Esophagus (tissue), 2 donors: ENCODE results near the gene SIPA1L3. TPM values are rescaled to one million over a fixed set of nuclear protein-coding genes. Genes with fewer than 3 reads are reported as not detected.

ENCODE experiments used
- H3K27ac ChIP-seq, 2 donors: one replicate each; pipeline ENCODE4 v1.5.1; 2013; ENCODE audit warnings: low read depth in 2 of 2, mild to moderate bottlenecking in 2 of 2, inconsistent platforms in 1 of 2, low read length in 1 of 2, moderate library complexity in 1 of 2
- H3K27me3 ChIP-seq, 2 donors: one replicate each; pipeline ENCODE4 v1.6.1; 2013; ENCODE audit warnings: low read length in 2 of 2, control low read depth in 1 of 2, mild to moderate bottlenecking in 1 of 2; ENCODE audit not compliant: insufficient read depth in 2 of 2, control insufficient read depth in 1 of 2
- H3K36me3 ChIP-seq, 2 donors: one replicate each; pipeline ENCODE4 v1.6.1; 2013; ENCODE audit warnings: low read length in 1 of 2; ENCODE audit not compliant: control insufficient read depth in 2 of 2, insufficient read depth in 2 of 2
- H3K4me1 ChIP-seq, 2 donors: one replicate each; pipeline ENCODE4 v1.6.1; 2013; ENCODE audit warnings: low read length in 1 of 2; ENCODE audit not compliant: control insufficient read depth in 2 of 2, insufficient read depth in 2 of 2
- H3K4me3 ChIP-seq, 2 donors: one replicate each; pipeline ENCODE4 v1.5.1; 2013; ENCODE audit warnings: low read length in 2 of 2, mild to moderate bottlenecking in 2 of 2, low read depth in 1 of 2, moderate library complexity in 1 of 2
- H3K9me3 ChIP-seq, 2 donors: one replicate each; pipeline ENCODE4 v1.6.1; 2013; ENCODE audit warnings: mild to moderate bottlenecking in 2 of 2, low read depth in 1 of 2, low read length in 1 of 2, moderate library complexity in 1 of 2; ENCODE audit not compliant: control insufficient read depth in 2 of 2, insufficient read depth in 1 of 2
- WGBS, 2 donors: extraction: QIAGEN DNeasy Blood & Tissue Kit; methylation state at CpG; one replicate each; pipeline ENCODE4 v1.1.7; 2013; 5-methylcytosine and 5-hydroxymethylcytosine counted together
- polyA plus RNA-seq, 2 donors: library from polyadenylated mRNA; stranded (reverse); fragments of 200-250 nt; gene quantifications; one replicate each; pipeline ENCODE4 v1.2.3, GENCODE V29; 2013
- donor health status: healthy with polysubstance abuse.
- donor health status: Bipolar disorder and iron deficiency.

The SIPA1L3 gene
- polyA plus RNA-seq, 2 donors: 4.1 to 11.0 TPM

- 83 to 85% methylated on average over 16 of the region's 16 CpGs for WGBS, 2 donors
- H3K36me3 ChIP-seq: no peaks in the 10 kb centered on the region
- H3K27me3 ChIP-seq: no peaks in the 10 kb centered on the region
- H3K9me3 ChIP-seq: no peaks in the 10 kb centered on the region
- H3K4me3 ChIP-seq: no peak overlapping the region
- H3K27ac ChIP-seq: no peak overlapping the region
- peaks cover 3% of the 10 kb centered on the region in 2 donors for H3K4me1 ChIP-seq
These were observed 167.1 kb downstream of the SIPA1L3 start for GRCh38 chr19:38073841-38074685.

DNA sequence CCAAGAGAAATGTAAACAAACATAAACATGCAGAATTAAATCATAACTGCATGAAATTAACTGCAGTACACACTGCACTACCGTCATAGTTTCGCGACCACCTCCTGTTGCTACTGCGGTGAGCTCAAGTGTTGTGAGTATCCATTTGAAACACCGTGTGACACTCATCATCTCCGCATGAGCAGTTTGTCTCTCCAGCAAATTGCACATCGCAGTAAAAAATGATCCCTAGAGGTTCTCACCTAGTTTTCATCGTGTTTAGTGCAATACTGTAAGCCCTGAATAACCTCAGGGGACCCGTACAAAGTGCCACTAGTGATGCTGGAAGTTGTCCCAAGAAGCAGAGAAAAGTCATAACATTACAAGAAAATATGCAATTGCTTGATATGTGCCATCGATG is 169.3 kb downstream of the SIPA1L3 start:
- peaks cover under 1 to 3% of the 10 kb centered on the region in 2 donors for H3K36me3 ChIP-seq
- 96% methylated on average over 10 of the region's 10 CpGs for WGBS, 2 donors
- H3K27ac ChIP-seq: no peak overlapping the region
- H3K4me3 ChIP-seq: no peak overlapping the region
- no peaks in the 10 kb centered on the region for H3K9me3 ChIP-seq
- no peaks in the 10 kb centered on the region for H3K4me1 ChIP-seq
- H3K27me3 ChIP-seq: no peaks in the 10 kb centered on the region

DNA sequence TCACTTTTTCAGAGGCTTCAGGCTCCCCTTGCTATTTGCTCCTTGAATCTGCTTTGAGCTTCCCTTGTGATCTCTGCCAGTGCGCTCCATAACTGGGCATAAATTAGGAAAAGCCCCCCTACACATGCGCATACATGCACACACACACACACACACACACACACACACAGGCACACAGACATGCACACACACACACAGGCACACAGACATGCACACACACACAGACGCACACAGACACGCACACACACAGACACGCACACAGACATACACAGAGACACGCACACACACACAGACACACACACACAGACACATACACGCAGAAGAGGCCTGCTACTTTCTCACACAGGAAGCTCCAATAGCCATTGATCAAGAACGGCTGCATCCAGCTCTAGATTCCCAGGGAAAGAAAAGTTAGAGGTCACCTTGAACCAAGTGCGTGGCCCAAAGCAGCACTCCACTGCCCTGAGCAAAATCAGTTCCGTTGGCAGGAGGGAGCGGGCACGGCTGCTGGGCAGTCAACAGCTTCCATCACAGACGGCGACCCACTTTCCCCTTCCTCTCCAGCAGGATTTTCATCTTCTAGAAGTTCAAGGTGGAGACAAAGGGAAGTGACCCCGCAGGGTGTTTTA is 171.4 kb downstream of the SIPA1L3 start:
- H3K9me3 ChIP-seq: no peaks in the 10 kb centered on the region
- no peak overlapping the region for H3K4me3 ChIP-seq
- no peaks in the 10 kb centered on the region for H3K4me1 ChIP-seq
- H3K36me3 ChIP-seq: peaks cover 4 to 22% of the 10 kb centered on the region in 2 donors
- no peak overlapping the region for H3K27ac ChIP-seq
- no peaks in the 10 kb centered on the region for H3K27me3 ChIP-seq
- WGBS, 2 donors: 96% methylated on average over 15 of the region's 15 CpGs

- Histone ChIP-seq H3K4me1 (no peaks in the 10 kb centered on the region), H3K27me3 (no peaks in the 10 kb centered on the region), H3K36me3 (peaks cover 4 to 22% of the 10 kb centered on the region in 2 donors), H3K4me3 (no peak overlapping the region), H3K27ac (no peak overlapping the region), H3K9me3 (no peaks in the 10 kb centered on the region)
- 66 to 83% methylated on average over 1 of the region's 1 CpG for WGBS, 2 donors
These were observed 172.9 kb downstream of the SIPA1L3 start for GRCh38 chr19:38079926-38080380.

GRCh38 chr19:38081547-38082255 is 174.7 kb downstream of the SIPA1L3 start:
- Histone ChIP-seq H3K4me1 (no peaks in the 10 kb centered on the region), H3K36me3 (peaks cover 4 to 22% of the 10 kb centered on the region in 2 donors), H3K27me3 (no peaks in the 10 kb centered on the region), H3K4me3 (no peak overlapping the region), H3K27ac (no peak overlapping the region), H3K9me3 (no peaks in the 10 kb centered on the region)
- 97 to 98% methylated on average over 44 to 51 of the region's 51 CpGs for WGBS, 2 donors

DNA sequence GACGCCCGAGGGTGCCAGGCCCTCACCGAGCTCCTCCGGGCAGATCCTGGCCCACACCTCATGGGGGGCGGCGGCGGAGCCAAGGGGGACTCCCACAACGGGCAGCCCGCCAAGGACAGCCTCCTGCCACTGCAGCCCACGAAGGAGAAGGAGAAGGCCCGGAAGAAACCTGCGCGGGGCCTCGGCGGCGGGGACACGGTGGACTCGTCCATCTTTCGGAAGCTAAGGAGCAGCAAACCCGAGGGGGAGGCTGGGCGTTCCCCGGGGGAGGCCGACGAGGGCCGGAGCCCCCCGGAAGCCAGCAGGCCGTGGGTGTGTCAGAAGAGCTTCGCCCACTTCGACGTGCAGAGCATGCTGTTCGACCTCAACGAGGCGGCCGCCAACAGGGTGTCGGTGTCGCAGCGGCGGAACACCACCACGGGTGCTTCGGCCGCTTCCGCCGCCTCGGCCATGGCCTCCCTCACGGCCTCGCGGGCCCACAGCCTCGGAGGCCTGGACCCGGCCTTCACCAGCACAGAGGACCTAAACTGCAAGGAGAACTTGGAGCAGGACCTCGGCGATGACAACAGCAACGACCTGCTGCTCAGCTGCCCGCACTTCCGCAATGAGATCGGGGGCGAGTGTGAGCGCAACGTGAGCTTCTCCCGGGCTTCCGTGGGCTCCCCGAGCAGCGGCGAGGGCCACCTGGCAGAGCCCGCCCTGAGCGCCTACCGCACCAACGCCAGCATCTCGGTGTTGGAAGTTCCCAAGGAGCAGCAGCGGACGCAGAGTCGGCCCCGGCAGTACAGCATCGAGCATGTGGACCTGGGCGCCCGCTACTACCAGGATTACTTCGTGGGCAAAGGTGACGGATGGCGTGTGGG is 175.5 kb downstream of the SIPA1L3 start:
- Histone ChIP-seq H3K36me3 (peaks cover 4 to 22% of the 10 kb centered on the region in 2 donors), H3K27me3 (no peaks in the 10 kb centered on the region), H3K4me1 (no peaks in the 10 kb centered on the region), H3K4me3 (no peak overlapping the region), H3K9me3 (no peaks in the 10 kb centered on the region), H3K27ac (no peak overlapping the region)
- WGBS, 2 donors: 97% methylated on average over 73 to 78 of the region's 78 CpGs

GRCh38 chr19:38084196-38084595 is 177.2 kb downstream of the SIPA1L3 start:
- Histone ChIP-seq H3K27me3 (no peaks in the 10 kb centered on the region), H3K4me1 (no peaks in the 10 kb centered on the region), H3K9me3 (no peaks in the 10 kb centered on the region), H3K27ac (no peak overlapping the region), H3K4me3 (no peak overlapping the region), H3K36me3 (peaks cover 13 to 26% of the 10 kb centered on the region in 2 donors)
- 92 to 98% methylated on average over 7 of the region's 7 CpGs for WGBS, 2 donors

- Histone ChIP-seq H3K9me3 (no peaks in the 10 kb centered on the region), H3K36me3 (peaks cover 8 to 9% of the 10 kb centered on the region in 2 donors), H3K27ac (no peak overlapping the region), H3K4me1 (no peaks in the 10 kb centered on the region), H3K4me3 (no peak overlapping the region), H3K27me3 (no peaks in the 10 kb centered on the region)
- WGBS, 2 donors: 75 to 79% methylated on average over 1 of the region's 1 CpG
These were observed 182.4 kb downstream of the SIPA1L3 start for GRCh38 chr19:38089440-38089839.

DNA sequence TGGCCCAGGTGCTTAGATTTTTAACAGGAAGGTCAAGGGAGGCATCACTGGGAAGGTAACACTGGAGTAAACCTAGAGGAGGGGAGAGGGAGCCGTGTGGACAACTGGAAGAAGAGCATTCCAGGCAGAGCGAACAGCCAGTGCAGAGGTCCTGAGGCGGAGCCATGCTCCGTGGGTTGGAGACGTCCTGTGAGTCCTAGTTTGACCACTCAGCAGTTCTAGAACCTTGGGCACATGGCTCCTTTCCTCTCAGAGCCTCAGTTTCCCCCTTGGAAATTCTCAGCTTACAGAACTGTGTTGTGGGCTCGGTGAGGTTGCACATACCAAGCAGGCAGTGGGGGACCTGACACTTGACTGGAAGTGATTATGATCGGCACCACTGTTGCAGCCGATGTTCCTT is 186.1 kb downstream of the SIPA1L3 start:
- H3K9me3 ChIP-seq: no peaks in the 10 kb centered on the region
- peaks cover 6 to 8% of the 10 kb centered on the region in 2 donors for H3K36me3 ChIP-seq
- no peaks in the 10 kb centered on the region for H3K4me1 ChIP-seq
- no peak overlapping the region for H3K4me3 ChIP-seq
- no peaks in the 10 kb centered on the region for H3K27me3 ChIP-seq
- no peak overlapping the region for H3K27ac ChIP-seq
- 85 to 89% methylated on average over 8 of the region's 8 CpGs for WGBS, 2 donors
